ENCODE data around the gene DOC2A.

DOC2A gene

DNA sequence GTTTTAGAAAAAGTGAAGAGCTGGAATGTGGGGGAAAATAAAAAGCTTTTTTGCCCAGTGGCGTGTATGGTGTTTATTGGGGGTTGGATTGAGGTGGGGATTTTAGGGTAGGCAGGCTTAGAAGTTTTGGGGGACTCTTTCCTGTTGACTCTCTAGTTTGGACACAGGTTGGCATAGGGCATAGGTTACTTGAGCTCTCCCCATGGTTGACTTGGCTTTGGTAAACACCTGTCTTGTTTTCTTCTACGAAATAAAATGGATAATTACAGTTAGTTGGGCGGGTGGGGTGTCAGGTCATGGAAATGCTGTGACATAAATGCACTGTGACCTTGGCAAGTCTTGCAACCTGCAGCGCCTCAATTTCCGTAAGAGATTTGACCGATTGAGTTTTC lies 37.8 kb downstream of the DOC2A start:
- H3K79me1 ChIP-seq (ENCODE audit: low read depth, low read length), result peaks cover 11% of the 10 kb centered on the region
- H2BK15ac ChIP-seq (ENCODE audit: low read length), result no peak overlapping the region
- no peak overlapping the region for H3K4ac ChIP-seq (ENCODE audit: low read length)
- no peak for DNase-seq (ENCODE audit: low spot score)
- H3K36me3 ChIP-seq (replicated peaks in 1 of 2; ENCODE audit: control insufficient read depth in 2 of 2, insufficient read depth in 2 of 2, low read length in 2 of 2), result peaks cover 16 to 51% of the 10 kb centered on the region in 2 donors
- H3K18ac ChIP-seq (ENCODE audit: low read length), result no peak overlapping the region
- H2BK120ac ChIP-seq (ENCODE audit: low read depth, low read length), result no peak overlapping the region
- peak overlapping the region; percentile 64 for H2AFZ ChIP-seq (ENCODE audit: low read length)
- peaks cover 18 to 23% of the 10 kb centered on the region in 2 donors for H3K4me1 ChIP-seq (ENCODE audit: control insufficient read depth in 2 of 2, insufficient read depth in 1 of 2, low read depth in 1 of 2, low read length in 2 of 2)
- H3K27me3 ChIP-seq (ENCODE audit: control insufficient read depth in 3 of 3, insufficient read depth in 3 of 3, low read depth in 1 of 3, low read length in 3 of 3), result no peaks in the 10 kb centered on the region
- no peak overlapping the region for H4K91ac ChIP-seq (ENCODE audit: low read depth, low read length, poor library complexity)
- H3K4me3 ChIP-seq (ENCODE audit: low read length in 2 of 2), result no peak overlapping the region
- H2BK5ac ChIP-seq (ENCODE audit: low read length), result no peak overlapping the region
- H3K9ac ChIP-seq (ENCODE audit: low read depth, low read length, poor library complexity), result no peak overlapping the region
- peak overlapping the region; percentile 32 for H3K27ac ChIP-seq (replicated peaks; ENCODE audit: low read length)
- H3K23ac ChIP-seq (ENCODE audit: low read depth, low read length, poor library complexity), result no peak overlapping the region
- no peak overlapping the region for H3K14ac ChIP-seq (ENCODE audit: low read length)
- H3K4me2 ChIP-seq (ENCODE audit: insufficient read depth, low read length, poor library complexity, severe bottlenecking), result no peak overlapping the region
- WGBS, 2 donors (ENCODE audit: extremely low coverage in 2 of 2, insufficient read length in 2 of 2, insufficient replicate concordance in 1 of 2), result 100% methylated on average over 1 of the region's 6 CpGs; no CpG with 5 or more reads in 1 of the 2 donors
- no peak overlapping the region for H2BK12ac ChIP-seq (ENCODE audit: low read length)
- no peak overlapping the region for H2AK5ac ChIP-seq (ENCODE audit: low read depth, low read length)
- no peak overlapping the region for H4K8ac ChIP-seq (ENCODE audit: low read depth, low read length)
- H3K9me3 ChIP-seq (replicated peaks in 1 of 2; ENCODE audit: control insufficient read depth in 2 of 2, insufficient read depth in 1 of 2, low read depth in 1 of 2, low read length in 2 of 2), result peaks cover 9 to 10% of the 10 kb centered on the region in 2 donors

DNA sequence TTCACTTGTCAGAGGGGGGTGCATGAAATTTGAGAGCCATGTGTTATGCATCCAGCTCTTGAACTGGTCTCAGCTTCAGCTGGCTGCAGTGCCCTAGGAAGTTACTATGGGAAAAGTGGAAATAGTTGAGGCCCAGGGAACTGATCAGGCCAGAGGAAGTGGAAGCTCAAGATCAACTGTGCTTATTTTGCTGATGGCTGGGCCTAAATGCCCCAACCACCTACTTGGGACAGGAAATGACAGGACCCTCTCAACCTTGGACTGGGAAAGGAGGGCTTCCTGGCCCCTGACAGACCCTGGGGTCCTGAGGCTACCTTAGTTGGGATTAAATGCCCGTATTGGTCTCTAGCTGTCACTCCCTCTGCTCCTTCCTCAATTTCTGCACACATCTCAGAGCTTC lies 38.3 kb downstream of the DOC2A start:
- no peak overlapping the region for H3K14ac ChIP-seq (ENCODE audit: low read length)
- no peak overlapping the region for H2BK15ac ChIP-seq (ENCODE audit: low read length)
- no peak overlapping the region for H2BK5ac ChIP-seq (ENCODE audit: low read length)
- no peak for DNase-seq (ENCODE audit: low spot score)
- H3K27me3 ChIP-seq (ENCODE audit: control insufficient read depth in 3 of 3, insufficient read depth in 3 of 3, low read depth in 1 of 3, low read length in 3 of 3), result no peaks in the 10 kb centered on the region
- H3K4me1 ChIP-seq (ENCODE audit: control insufficient read depth in 2 of 2, insufficient read depth in 1 of 2, low read depth in 1 of 2, low read length in 2 of 2), result peaks cover 18 to 23% of the 10 kb centered on the region in 2 donors
- H3K27ac ChIP-seq (replicated peaks; ENCODE audit: low read length), result no peak overlapping the region
- H3K18ac ChIP-seq (ENCODE audit: low read length), result no peak overlapping the region
- H3K9ac ChIP-seq (ENCODE audit: low read depth, low read length, poor library complexity), result no peak overlapping the region
- H2AFZ ChIP-seq (ENCODE audit: low read length), result no peak overlapping the region
- no peak overlapping the region for H4K91ac ChIP-seq (ENCODE audit: low read depth, low read length, poor library complexity)
- WGBS, 2 donors (ENCODE audit: extremely low coverage in 2 of 2, insufficient read length in 2 of 2, insufficient replicate concordance in 1 of 2), result no CpG with 5 or more reads among the region's 1 CpG
- no peak overlapping the region for H3K4me2 ChIP-seq (ENCODE audit: insufficient read depth, low read length, poor library complexity, severe bottlenecking)
- H3K4me3 ChIP-seq (ENCODE audit: low read length in 2 of 2), result no peak overlapping the region
- no peak overlapping the region for H3K23ac ChIP-seq (ENCODE audit: low read depth, low read length, poor library complexity)
- peaks cover 10% of the 10 kb centered on the region for H3K79me1 ChIP-seq (ENCODE audit: low read depth, low read length)
- H3K4ac ChIP-seq (ENCODE audit: low read length), result no peak overlapping the region
- H2BK120ac ChIP-seq (ENCODE audit: low read depth, low read length), result no peak overlapping the region
- no peak overlapping the region for H4K8ac ChIP-seq (ENCODE audit: low read depth, low read length)
- no peak overlapping the region for H2BK12ac ChIP-seq (ENCODE audit: low read length)
- H3K36me3 ChIP-seq (replicated peaks in 1 of 2; ENCODE audit: control insufficient read depth in 2 of 2, insufficient read depth in 2 of 2, low read length in 2 of 2), result peaks cover 15 to 49% of the 10 kb centered on the region in 2 donors
- peaks cover 9 to 10% of the 10 kb centered on the region in 2 donors for H3K9me3 ChIP-seq (replicated peaks in 1 of 2; ENCODE audit: control insufficient read depth in 2 of 2, insufficient read depth in 1 of 2, low read depth in 1 of 2, low read length in 2 of 2)
- H2AK5ac ChIP-seq (ENCODE audit: low read depth, low read length), result peak overlapping the region; percentile 25

DNA sequence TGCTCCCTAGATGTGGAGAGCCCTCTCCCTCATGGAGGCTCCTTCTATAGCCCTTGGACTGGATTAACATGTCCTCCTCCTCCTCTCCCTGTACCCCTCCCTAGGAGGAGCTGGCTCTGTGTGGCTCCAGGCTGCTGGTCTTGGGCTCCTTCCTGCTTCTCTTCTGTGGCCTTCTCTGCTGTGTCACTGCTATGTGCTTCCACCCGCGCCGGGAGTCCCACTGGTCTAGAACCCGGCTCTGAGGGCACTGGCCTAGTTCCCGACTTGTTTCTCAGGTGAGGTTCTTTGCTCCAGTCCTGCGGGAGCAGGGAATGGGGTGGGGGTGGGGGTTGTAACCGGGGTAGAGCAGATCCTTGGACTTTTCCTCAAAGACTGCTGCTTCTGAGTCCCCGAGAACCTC lies 39.5 kb downstream of the DOC2A start:
- Histone ChIP-seq H2BK12ac (ENCODE audit: low read length) (no peak overlapping the region), H2BK15ac (ENCODE audit: low read length) (no peak overlapping the region), H3K14ac (ENCODE audit: low read length) (no peak overlapping the region), H2BK120ac (ENCODE audit: low read depth, low read length) (no peak overlapping the region), H3K4me2 (ENCODE audit: insufficient read depth, low read length, poor library complexity, severe bottlenecking) (no peak overlapping the region), H3K4me3 (ENCODE audit: low read length in 2 of 2) (no peak overlapping the region), H2AFZ (ENCODE audit: low read length) (no peak overlapping the region), H2BK5ac (ENCODE audit: low read length) (no peak overlapping the region), H3K18ac (ENCODE audit: low read length) (no peak overlapping the region), H4K8ac (ENCODE audit: low read depth, low read length) (no peak overlapping the region), H3K79me1 (ENCODE audit: low read depth, low read length) (peaks cover 10% of the 10 kb centered on the region), H3K4ac (ENCODE audit: low read length) (no peak overlapping the region), H2AK5ac (ENCODE audit: low read depth, low read length) (no peak overlapping the region), H4K91ac (ENCODE audit: low read depth, low read length, poor library complexity) (no peak overlapping the region), H3K36me3 (replicated peaks in 1 of 2; ENCODE audit: control insufficient read depth in 2 of 2, insufficient read depth in 2 of 2, low read length in 2 of 2) (peaks cover 15 to 42% of the 10 kb centered on the region in 2 donors), H3K27me3 (ENCODE audit: control insufficient read depth in 3 of 3, insufficient read depth in 3 of 3, low read depth in 1 of 3, low read length in 3 of 3) (no peaks in the 10 kb centered on the region), H3K4me1 (ENCODE audit: control insufficient read depth in 2 of 2, insufficient read depth in 1 of 2, low read depth in 1 of 2, low read length in 2 of 2) (peaks cover 16 to 17% of the 10 kb centered on the region in 2 donors), H3K9me3 (replicated peaks in 1 of 2; ENCODE audit: control insufficient read depth in 2 of 2, insufficient read depth in 1 of 2, low read depth in 1 of 2, low read length in 2 of 2) (peaks cover 9 to 10% of the 10 kb centered on the region in 2 donors), H3K23ac (ENCODE audit: low read depth, low read length, poor library complexity) (no peak overlapping the region), H3K9ac (ENCODE audit: low read depth, low read length, poor library complexity) (no peak overlapping the region), H3K27ac (replicated peaks; ENCODE audit: low read length) (no peak overlapping the region)
- no peak for DNase-seq (ENCODE audit: low spot score)
- WGBS, 2 donors (ENCODE audit: extremely low coverage in 2 of 2, insufficient read length in 2 of 2, insufficient replicate concordance in 1 of 2), result no CpG with 5 or more reads among the region's 8 CpGs

DNA sequence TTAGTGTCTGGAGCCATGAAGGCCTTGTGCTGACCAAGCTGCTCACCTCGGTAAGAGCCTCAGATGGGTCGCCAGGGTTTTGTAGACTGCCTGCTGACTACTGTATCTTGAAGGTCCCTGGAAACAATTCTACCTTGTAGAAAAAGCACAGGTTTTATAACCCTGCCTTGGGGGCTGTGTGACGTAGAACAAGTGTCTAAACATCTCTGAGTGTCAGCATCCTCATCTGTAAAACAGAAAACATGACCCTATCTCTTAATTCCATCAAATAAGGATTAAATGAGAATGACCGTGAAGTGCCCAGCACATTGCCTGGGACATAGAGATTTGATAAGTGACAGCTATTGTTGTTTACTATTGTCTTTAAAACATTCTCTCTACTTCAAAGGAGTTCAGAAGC lies 42.6 kb downstream of the DOC2A start:
- DNase-seq (ENCODE audit: low spot score), result no peak
- Histone ChIP-seq H3K27me3 (ENCODE audit: control insufficient read depth in 3 of 3, insufficient read depth in 3 of 3, low read depth in 1 of 3, low read length in 3 of 3) (no peaks in the 10 kb centered on the region), H2BK12ac (ENCODE audit: low read length) (no peak overlapping the region), H3K9ac (ENCODE audit: low read depth, low read length, poor library complexity) (no peak overlapping the region), H2BK15ac (ENCODE audit: low read length) (no peak overlapping the region), H3K23ac (ENCODE audit: low read depth, low read length, poor library complexity) (no peak overlapping the region), H2AFZ (ENCODE audit: low read length) (no peak overlapping the region), H3K9me3 (replicated peaks in 1 of 2; ENCODE audit: control insufficient read depth in 2 of 2, insufficient read depth in 1 of 2, low read depth in 1 of 2, low read length in 2 of 2) (peaks cover 8 to 10% of the 10 kb centered on the region in 2 donors), H3K36me3 (replicated peaks in 1 of 2; ENCODE audit: control insufficient read depth in 2 of 2, insufficient read depth in 2 of 2, low read length in 2 of 2) (peaks cover 17 to 54% of the 10 kb centered on the region in 2 donors), H4K91ac (ENCODE audit: low read depth, low read length, poor library complexity) (no peak overlapping the region), H3K79me1 (ENCODE audit: low read depth, low read length) (no peaks in the 10 kb centered on the region), H4K8ac (ENCODE audit: low read depth, low read length) (no peak overlapping the region), H2BK120ac (ENCODE audit: low read depth, low read length) (no peak overlapping the region), H3K27ac (replicated peaks; ENCODE audit: low read length) (no peak overlapping the region), H3K4ac (ENCODE audit: low read length) (no peak overlapping the region), H3K18ac (ENCODE audit: low read length) (no peak overlapping the region), H2BK5ac (ENCODE audit: low read length) (no peak overlapping the region), H3K4me2 (ENCODE audit: insufficient read depth, low read length, poor library complexity, severe bottlenecking) (no peak overlapping the region), H3K4me3 (ENCODE audit: low read length in 2 of 2) (no peak overlapping the region), H3K14ac (ENCODE audit: low read length) (no peak overlapping the region), H2AK5ac (ENCODE audit: low read depth, low read length) (no peak overlapping the region), H3K4me1 (ENCODE audit: control insufficient read depth in 2 of 2, insufficient read depth in 1 of 2, low read depth in 1 of 2, low read length in 2 of 2) (no peaks in the 10 kb centered on the region)
- WGBS, 2 donors (ENCODE audit: extremely low coverage in 2 of 2, insufficient read length in 2 of 2, insufficient replicate concordance in 1 of 2), result no CpG with 5 or more reads among the region's 4 CpGs
